H54 (cell line): Measurements from ENCODE around the gene ZAP70.
"Not testable (repeated sequence)": the region's sequence is repeated elsewhere in the genome, so short reads cannot be mapped to it uniquely, and the experiment has no call there.

ENCODE experiments used
- DNase-seq: peaks from one replicate; pipeline ENCODE4 v3.0.0; 2011; ENCODE audit warnings: low spot score, mixed read lengths; ENCODE audit not compliant: insufficient read length
- FAIRE-seq: peaks from 3 replicates; lab custom pipeline; 2011; peaks lifted over from hg19 to GRCh38; lab: Jason Lieb, UNC
- POLR2A ChIP-seq: IDR thresholded peaks from 2 replicates; pipeline ENCODE4 v1.6.1; 2011; ENCODE audit warnings: low read depth, mild to moderate bottlenecking, low read length

The ZAP70 gene

DNA sequence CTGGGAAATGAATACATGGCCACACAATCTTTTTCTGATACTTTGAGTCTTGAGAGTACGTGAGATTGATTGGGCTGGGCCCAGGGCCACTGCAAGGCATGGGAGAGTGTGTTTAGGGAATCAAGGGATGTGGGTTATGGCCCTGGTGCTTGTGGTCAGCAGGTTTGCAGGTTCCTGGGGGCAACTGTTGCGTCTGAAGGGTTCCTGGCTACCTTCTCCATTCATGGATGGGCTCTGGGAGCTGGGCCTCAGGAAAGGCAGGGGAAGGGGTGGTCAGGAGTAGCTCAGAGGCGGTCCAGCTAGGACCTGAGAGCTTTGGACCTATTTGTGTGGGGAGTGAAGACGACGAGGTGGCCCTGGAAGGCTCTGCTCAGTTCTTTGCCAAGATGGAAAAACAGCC lies 8.4 kb upstream of the ZAP70 start:
- no peak for FAIRE-seq
- TF ChIP-seq POLR2A, result no peak

DNA sequence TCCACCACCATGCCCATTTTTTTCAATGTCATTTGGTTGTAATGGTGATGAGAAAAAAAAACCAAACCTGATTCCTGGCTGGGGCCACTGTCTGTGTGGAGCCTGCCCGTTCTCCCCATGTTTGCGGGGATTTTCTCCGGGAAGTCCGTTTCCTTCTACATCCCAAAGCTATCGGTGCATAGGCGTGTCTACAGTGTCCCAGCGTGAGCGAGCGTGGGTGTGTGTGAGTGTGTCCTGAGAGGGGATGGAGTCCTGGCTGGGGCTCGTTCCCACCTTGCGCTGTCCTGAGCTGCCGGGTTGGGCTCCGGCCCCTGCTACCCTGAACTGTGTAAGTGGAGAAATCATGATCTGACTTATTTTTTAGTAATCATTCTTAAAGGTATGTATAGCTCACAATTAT lies 7.3 kb upstream of the ZAP70 start:
- no peak for TF ChIP-seq POLR2A
- no peak for FAIRE-seq

More for the DNA sequence above, 8.4 kb upstream of the ZAP70 start:
- DNase-seq, result no peak

DNA sequence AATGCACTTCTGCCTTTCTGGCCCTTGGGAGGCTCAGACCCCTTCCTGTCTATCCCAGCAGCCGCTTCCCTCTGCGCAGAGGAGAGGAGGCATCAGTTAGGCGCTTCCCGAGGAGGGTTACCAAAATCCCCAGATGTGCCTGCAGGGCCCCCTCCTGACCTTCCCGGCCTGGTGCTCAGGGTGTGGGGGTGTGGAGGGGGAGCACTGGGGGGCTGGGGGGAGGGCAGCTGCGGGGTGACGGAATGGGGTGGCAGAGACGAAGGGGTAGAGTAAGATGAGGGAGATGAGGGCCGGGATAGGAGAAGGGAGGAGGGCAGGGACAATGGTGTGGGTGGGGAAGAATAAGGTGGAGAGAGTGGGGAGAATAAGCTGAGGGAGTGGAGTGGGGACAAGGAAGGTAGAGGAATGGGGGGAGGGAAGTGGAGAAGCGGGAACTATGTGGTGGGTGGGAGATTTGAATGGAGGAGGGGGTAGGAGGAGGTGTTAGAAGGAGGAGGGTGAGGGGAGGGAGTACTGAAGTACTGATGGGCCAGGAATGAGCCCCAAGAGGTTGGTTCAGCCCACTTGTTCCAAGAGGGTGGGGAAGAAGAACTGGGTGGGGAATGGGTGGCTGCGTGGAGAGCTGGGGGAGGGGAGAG lies 6.5 kb upstream of the ZAP70 start:
- TF ChIP-seq POLR2A, result no peak
- no peak for DNase-seq
- FAIRE-seq, result no peak

More for the DNA sequence above, 7.3 kb upstream of the ZAP70 start:
- DNase-seq, result no peak

GRCh38 chr2:97707362-97708047 lies 5.9 kb upstream of the ZAP70 start:
- DNase-seq (no peak), FAIRE-seq (no peak)
- no peak for TF ChIP-seq POLR2A

- no peak for DNase-seq
- no peak for TF ChIP-seq POLR2A
- no peak for FAIRE-seq
Observed at GRCh38 chr2:97708048-97708380, 5.4 kb upstream of the ZAP70 start.

- DNase-seq, result no peak
- FAIRE-seq, result no peak
- no peak for TF ChIP-seq POLR2A
Observed at GRCh38 chr2:97708608-97709007, 4.8 kb upstream of the ZAP70 start.

- TF ChIP-seq POLR2A, result no peak
- no peak for FAIRE-seq
- DNase-seq, result no peak
Observed at GRCh38 chr2:97711394-97711711, 2.0 kb upstream of the ZAP70 start.

- FAIRE-seq, DNase-seq: not testable (repeated sequence)
Observed at GRCh38 chr2:97712175-97712574, 1.2 kb upstream of the ZAP70 start.

GRCh38 chr2:97712693-97713295 lies 582 bp upstream of the ZAP70 start:
- FAIRE-seq (no peak), DNase-seq (no peak)
- no peak for TF ChIP-seq POLR2A

- DNase-seq (no peak), FAIRE-seq (no peak)
- TF ChIP-seq POLR2A, result no peak
Observed at GRCh38 chr2:97714084-97714949, 941 bp downstream of the ZAP70 start.

- DNase-seq (no peak), FAIRE-seq (no peak)
- TF ChIP-seq POLR2A, result no peak
Observed at GRCh38 chr2:97714950-97715652, 1.7 kb downstream of the ZAP70 start.

DNA sequence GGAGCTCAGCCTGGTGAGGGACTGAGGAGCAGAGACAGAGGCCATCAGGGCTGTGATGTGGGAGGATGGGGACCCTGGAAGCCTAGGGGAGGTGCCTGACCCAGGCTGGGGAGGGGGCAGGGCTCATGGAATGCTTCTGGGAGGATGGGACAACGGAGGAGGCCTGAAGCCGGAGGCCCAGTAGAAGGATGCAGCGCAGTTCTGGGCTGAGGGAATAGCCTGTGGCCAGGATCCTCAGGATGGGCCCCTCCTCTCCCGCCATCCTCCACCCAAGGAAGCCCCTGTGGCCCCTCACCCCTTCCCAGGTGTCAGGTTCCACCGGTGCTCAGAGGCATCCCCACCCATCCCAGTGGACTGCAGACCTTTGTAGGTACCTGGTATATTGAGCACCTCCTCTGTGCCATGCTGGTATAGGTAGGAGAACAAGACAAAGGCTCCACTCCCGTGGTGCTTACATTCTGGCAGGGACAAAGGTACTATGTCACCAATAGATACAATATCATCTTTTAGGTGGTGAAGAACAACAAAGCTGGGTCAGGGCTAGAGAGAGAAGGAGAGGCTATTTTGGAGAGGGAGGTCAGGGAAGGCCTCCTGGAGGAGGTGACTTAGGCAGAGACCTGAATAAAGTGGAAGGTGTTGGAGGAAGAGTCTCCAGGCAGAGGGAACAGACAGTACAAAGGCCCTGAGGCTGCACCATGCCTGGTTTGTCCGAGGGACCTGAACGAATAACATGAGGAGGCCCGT lies 2.7 kb downstream of the ZAP70 start:
- no peak for FAIRE-seq
- TF ChIP-seq POLR2A, result no peak

More for the DNA sequence above, 2.7 kb downstream of the ZAP70 start:
- DNase-seq, result no peak
